A549 (cell line): Measurements from ENCODE around the gene UBE2K. TPM values are rescaled to one million over a fixed set of nuclear protein-coding genes. Genes with fewer than 3 reads are reported as not detected.

Experiments used
- ATAC-seq, 2 experiments: fragments of 200-7000 bp in 1 of 2; fragments of >200 bp in 1 of 2; cut with Nextera tagmentation in 1 of 2; cut with Tn5 transposase in 1 of 2; 3 replicates each; pipeline versions ENCODE4 v1.8.0 to v1.9.1; 2018 to 2020; ENCODE audit warnings: mild to moderate bottlenecking in 1 of 2, moderate library complexity in 1 of 2
- CTCF ChIA-PET: fragments of 300-600 bp; sonication (Branson Sonifier 250); formaldehyde crosslinking; extraction: SDS; loops from one replicate; lab custom pipeline; 2021; ENCODE audit warnings: antibody characterized with exemption, inconsistent platforms; lab: Yijun Ruan, JAX
- POLR2A ChIA-PET: fragments of 350-600 bp; formaldehyde crosslinking; extraction: SDS; loops from one replicate; lab custom pipeline; 2021; ENCODE audit warnings: antibody characterized with exemption, inconsistent platforms; lab: Yijun Ruan, JAX
- DNase-seq, 2 experiments: peaks; one replicate each; pipeline versions ENCODE4 v3.0.0 to v3.0.0-alpha.2; 2011 to 2016; ENCODE audit warnings: low read depth in 1 of 2, low spot score in 1 of 2
- FAIRE-seq: peaks from 2 replicates; lab custom pipeline; 2011; peaks lifted over from hg19 to GRCh38; lab: Jason Lieb, UNC
- H3K27ac ChIP-seq, 2 experiments: fragments of >200 bp; sonication (Bioruptor Twin); formaldehyde crosslinking; 3 replicates each; pipeline ENCODE4 v1.5.1; 2016 to 2017
- H3K4me1 ChIP-seq: fragments of >200 bp; sonication (Bioruptor Twin); formaldehyde crosslinking; 3 replicates; pipeline ENCODE4 v1.6.1; 2016
- H3K4me2 ChIP-seq: fragments of >200 bp; sonication (Bioruptor Twin); formaldehyde crosslinking; 3 replicates; pipeline ENCODE4 v1.6.1; 2016
- H3K4me3 ChIP-seq: fragments of >200 bp; sonication (Bioruptor Twin); formaldehyde crosslinking; 3 replicates; pipeline ENCODE4 v1.5.1; 2016
- H3K9me3 ChIP-seq: fragments of >200 bp; sonication (Bioruptor Twin); formaldehyde crosslinking; 3 replicates; pipeline ENCODE4 v1.6.1; 2016
- BHLHE40 ChIP-seq: IDR thresholded peaks from 2 replicates; pipeline ENCODE4 v1.6.1; 2012; ENCODE audit warnings: low read depth, low read length, inconsistent platforms
- CHD4 ChIP-seq: fragments of 200-600 bp; sonication (generic); IDR thresholded peaks from 2 replicates; pipeline ENCODE4 v1.6.1; 2016; ENCODE audit warnings: antibody characterized with exemption, mild to moderate bottlenecking, borderline replicate concordance
- EHF ChIP-seq: fragments of 250-450 bp; sonication (Bioruptor Pico); IDR thresholded peaks from 2 replicates; pipeline ENCODE4 v1.5.0; 2020; ENCODE audit warnings: mild to moderate bottlenecking
- ESRRA ChIP-seq: fragments of 150-350 bp; IDR thresholded peaks from 2 replicates; pipeline ENCODE4 v1.6.1; 2014; ENCODE audit warnings: mild to moderate bottlenecking, low read length, borderline replicate concordance
- FOXS1 ChIP-seq: fragments of 250-450 bp; sonication (Bioruptor Pico); IDR thresholded peaks from 2 replicates; pipeline ENCODE4 v1.5.0; 2020; ENCODE audit warnings: mild to moderate bottlenecking, moderate library complexity
- GATA3 ChIP-seq: IDR thresholded peaks from 2 replicates; pipeline ENCODE4 v1.6.1; 2012; ENCODE audit warnings: borderline replicate concordance
- HEYL ChIP-seq: fragments of 250-450 bp; sonication (Bioruptor Pico); IDR thresholded peaks from 2 replicates; pipeline ENCODE4 v1.8.0; 2021; ENCODE audit warnings: mild to moderate bottlenecking, moderate library complexity
- HOXB13 ChIP-seq: fragments of 250-450 bp; sonication (Bioruptor Pico); IDR thresholded peaks from 2 replicates; pipeline ENCODE4 v1.5.0; 2020; ENCODE audit warnings: low read depth, mild to moderate bottlenecking, moderate library complexity
- NPAS2 ChIP-seq: fragments of 250-450 bp; sonication (Bioruptor Pico); IDR thresholded peaks from 2 replicates; pipeline ENCODE4 v1.8.0; 2022; ENCODE audit warnings: mild to moderate bottlenecking, moderate library complexity, borderline replicate concordance
- PHF8 ChIP-seq: fragments of 200-600 bp; sonication (generic); IDR thresholded peaks from 2 replicates; pipeline ENCODE4 v1.6.1; 2016; ENCODE audit warnings: low read depth, mild to moderate bottlenecking, antibody characterized with exemption, moderate library complexity, borderline replicate concordance
- POLR2A ChIP-seq: IDR thresholded peaks from 2 replicates; pipeline ENCODE4 v1.6.1; 2012; ENCODE audit warnings: mild to moderate bottlenecking, low read length
- RCOR1 ChIP-seq: fragments of 150-350 bp; IDR thresholded peaks from 2 replicates; pipeline ENCODE4 v1.6.1; 2014; ENCODE audit warnings: antibody characterized with exemption, low read length, low read depth
- RFX5 ChIP-seq: fragments of 450-650 bp; IDR thresholded peaks from 2 replicates; pipeline ENCODE4 v1.7.1; 2014; ENCODE audit warnings: antibody characterized with exemption, mild to moderate bottlenecking, moderate library complexity
- SREBF2 ChIP-seq: fragments of 450-650 bp; IDR thresholded peaks from 2 replicates; pipeline ENCODE4 v1.6.1; 2014; ENCODE audit warnings: mild to moderate bottlenecking, moderate library complexity
- TFCP2L1 ChIP-seq: fragments of 250-450 bp; sonication (Bioruptor Pico); IDR thresholded peaks from 2 replicates; pipeline ENCODE4 v1.5.0; 2021; ENCODE audit warnings: mild to moderate bottlenecking
- TP53 ChIP-seq: fragments of 250-450 bp; sonication (Bioruptor Pico); IDR thresholded peaks from 2 replicates; pipeline ENCODE4 v1.5.0; 2021; ENCODE audit warnings: mild to moderate bottlenecking, moderate library complexity
- ZNF302 ChIP-seq: fragments of 250-450 bp; sonication (Bioruptor Pico); IDR thresholded peaks from 2 replicates; pipeline ENCODE4 v1.9.0; 2021; ENCODE audit warnings: inconsistent platforms, mild to moderate bottlenecking, moderate library complexity
- ZSCAN20 ChIP-seq: fragments of 250-450 bp; sonication (Bioruptor Pico); IDR thresholded peaks from 2 replicates; pipeline ENCODE4 v1.8.0; 2022; ENCODE audit warnings: mild to moderate bottlenecking, moderate library complexity
- WGBS: methylation state at CpG from one replicate; pipeline ENCODE4 v1.1.6; 2017; ENCODE audit errors: missing lambda C conversion rate; 5-methylcytosine and 5-hydroxymethylcytosine counted together
- polyA plus RNA-seq, 4 experiments: library from polyadenylated mRNA; depleted of rRNA in 3 of 4; stranded (reverse); fragments of >200 nt; fragmentation: RNase III in 1 of 4; extraction: RNeasy Plus Mini Kit Qiagen cat#74134 plus additional on column Dnase treatment in 1 of 4; gene quantifications; 2 replicates in 3 of 4; 3 replicates in 1 of 4; pipeline ENCODE4 v1.2.3, GENCODE V29; 2011 to 2017
- TF ChIP-seq, protein P1 (sequence below): fragments of 250-450 bp; sonication (Bioruptor Pico); IDR thresholded peaks from 2 replicates; pipeline ENCODE4 v1.5.0; 2021; ENCODE audit warnings: mild to moderate bottlenecking, moderate library complexity, borderline replicate concordance
- TF ChIP-seq, protein P2 (sequence below): fragments of >200 bp; sonication (Bioruptor Twin); formaldehyde crosslinking; IDR thresholded peaks from 3 replicates; pipeline ENCODE4 v1.6.1; 2016
- TF ChIP-seq, protein P3 (sequence below): fragments of >200 bp; sonication (Bioruptor Twin); formaldehyde crosslinking; IDR thresholded peaks from 2 replicates; pipeline ENCODE4 v1.6.1; 2016
- TF ChIP-seq, protein P4 (sequence below): IDR thresholded peaks from 2 replicates; pipeline ENCODE4 v1.6.1; 2012; ENCODE audit warnings: low read depth, borderline replicate concordance
- TF ChIP-seq, protein P5 (sequence below): fragments of 150-350 bp; IDR thresholded peaks from 2 replicates; pipeline ENCODE4 v1.6.1; 2014; ENCODE audit warnings: low read depth, mild to moderate bottlenecking, low read length
- TF ChIP-seq, protein P6 (sequence below): fragments of 450-650 bp; IDR thresholded peaks from 2 replicates; pipeline ENCODE4 v1.6.1; 2014; ENCODE audit warnings: antibody characterized with exemption
- TF ChIP-seq, protein P7 (sequence below): fragments of 200-600 bp; sonication (generic); IDR thresholded peaks from 2 replicates; pipeline ENCODE4 v1.6.1; 2016; ENCODE audit warnings: antibody characterized with exemption, mild to moderate bottlenecking, moderate library complexity

UBE2K gene
- polyA plus RNA-seq, 2 of the 4 experiments (the other 2 are of a cell fraction) = 103 to 130 TPM

DNA sequence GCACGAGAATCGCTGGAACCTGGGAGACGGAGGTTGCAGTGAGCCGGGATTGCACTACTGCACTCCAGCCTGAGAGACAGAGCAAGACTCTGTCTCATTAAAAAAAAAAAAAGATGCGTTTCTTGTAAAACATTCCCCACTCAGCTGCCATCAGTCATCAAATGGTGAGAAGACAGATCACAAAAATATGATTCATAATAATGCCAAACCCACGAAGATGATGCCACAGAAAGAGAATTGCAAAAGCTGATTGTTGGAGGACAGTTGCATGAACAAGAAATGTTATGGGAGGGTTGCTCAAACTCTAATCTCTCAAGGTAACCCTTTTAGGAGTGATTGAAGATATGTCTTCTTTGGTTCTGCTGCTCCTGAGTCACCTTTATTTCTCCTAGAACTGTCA, 37.9 kb upstream of the UBE2K start:
- Histone ChIP-seq H3K4me1 (peaks cover 17% of the 10 kb centered on the region; the same call in 2 of the 3 replicates), H3K4me3 (no peak overlapping the region), H3K4me2 (no peak overlapping the region), H3K9me3 (no peaks in the 10 kb centered on the region), H3K27ac (no peak overlapping the region; a peak in 1 of 6 replicates)
- POLR2A ChIA-PET = interaction anchor here (1.1 kb wide), 1 partner anchor 133 kb away, joined by 3 read pairs; the partner anchor contains the start of gene UGDH
- WGBS = 79% methylated on average over 6 of the region's 6 CpGs
- FAIRE-seq (no peak), ATAC-seq (no peak), DNase-seq (no peak)
- CTCF ChIA-PET = interaction anchor here (0.6 to 0.9 kb wide), 3 partner anchors 36 to 214 kb away, joined by 3 to 4 read pairs (median 3); no protein-coding TSS in a partner anchor
- TF ChIP-seq, protein P1, sequence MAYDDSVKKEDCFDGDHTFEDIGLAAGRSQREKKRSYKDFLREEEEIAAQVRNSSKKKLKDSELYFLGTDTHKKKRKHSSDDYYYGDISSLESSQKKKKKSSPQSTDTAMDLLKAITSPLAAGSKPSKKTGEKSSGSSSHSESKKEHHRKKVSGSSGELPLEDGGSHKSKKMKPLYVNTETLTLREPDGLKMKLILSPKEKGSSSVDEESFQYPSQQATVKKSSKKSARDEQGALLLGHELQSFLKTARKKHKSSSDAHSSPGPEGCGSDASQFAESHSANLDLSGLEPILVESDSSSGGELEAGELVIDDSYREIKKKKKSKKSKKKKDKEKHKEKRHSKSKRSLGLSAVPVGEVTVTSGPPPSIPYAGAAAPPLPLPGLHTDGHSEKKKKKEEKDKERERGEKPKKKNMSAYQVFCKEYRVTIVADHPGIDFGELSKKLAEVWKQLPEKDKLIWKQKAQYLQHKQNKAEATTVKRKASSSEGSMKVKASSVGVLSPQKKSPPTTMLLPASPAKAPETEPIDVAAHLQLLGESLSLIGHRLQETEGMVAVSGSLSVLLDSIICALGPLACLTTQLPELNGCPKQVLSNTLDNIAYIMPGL = no peak
- TF ChIP-seq, protein P2, sequence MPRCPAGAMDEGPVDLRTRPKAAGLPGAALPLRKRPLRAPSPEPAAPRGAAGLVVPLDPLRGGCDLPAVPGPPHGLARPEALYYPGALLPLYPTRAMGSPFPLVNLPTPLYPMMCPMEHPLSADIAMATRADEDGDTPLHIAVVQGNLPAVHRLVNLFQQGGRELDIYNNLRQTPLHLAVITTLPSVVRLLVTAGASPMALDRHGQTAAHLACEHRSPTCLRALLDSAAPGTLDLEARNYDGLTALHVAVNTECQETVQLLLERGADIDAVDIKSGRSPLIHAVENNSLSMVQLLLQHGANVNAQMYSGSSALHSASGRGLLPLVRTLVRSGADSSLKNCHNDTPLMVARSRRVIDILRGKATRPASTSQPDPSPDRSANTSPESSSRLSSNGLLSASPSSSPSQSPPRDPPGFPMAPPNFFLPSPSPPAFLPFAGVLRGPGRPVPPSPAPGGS = no peak
- TF ChIP-seq, protein P3, sequence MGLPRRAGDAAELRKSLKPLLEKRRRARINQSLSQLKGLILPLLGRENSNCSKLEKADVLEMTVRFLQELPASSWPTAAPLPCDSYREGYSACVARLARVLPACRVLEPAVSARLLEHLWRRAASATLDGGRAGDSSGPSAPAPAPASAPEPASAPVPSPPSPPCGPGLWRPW = no peak
- TF ChIP-seq FOXS1 (CRISPR knock-in tag) = no peak
- TF ChIP-seq, protein P4, sequence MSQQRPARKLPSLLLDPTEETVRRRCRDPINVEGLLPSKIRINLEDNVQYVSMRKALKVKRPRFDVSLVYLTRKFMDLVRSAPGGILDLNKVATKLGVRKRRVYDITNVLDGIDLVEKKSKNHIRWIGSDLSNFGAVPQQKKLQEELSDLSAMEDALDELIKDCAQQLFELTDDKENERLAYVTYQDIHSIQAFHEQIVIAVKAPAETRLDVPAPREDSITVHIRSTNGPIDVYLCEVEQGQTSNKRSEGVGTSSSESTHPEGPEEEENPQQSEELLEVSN = no peak
- TF ChIP-seq ZSCAN20 (CRISPR knock-in tag) = no peak
- no peak for TF ChIP-seq ESRRA
- TF ChIP-seq TFCP2L1 (CRISPR knock-in tag) = no peak
- TF ChIP-seq NPAS2 (CRISPR knock-in tag) = no peak
- no peak for TF ChIP-seq HOXB13 (CRISPR knock-in tag)
- no peak for TF ChIP-seq PHF8
- TF ChIP-seq RFX5 = no peak
- TF ChIP-seq RCOR1 = no peak
- no peak for TF ChIP-seq EHF (CRISPR knock-in tag)

DNA sequence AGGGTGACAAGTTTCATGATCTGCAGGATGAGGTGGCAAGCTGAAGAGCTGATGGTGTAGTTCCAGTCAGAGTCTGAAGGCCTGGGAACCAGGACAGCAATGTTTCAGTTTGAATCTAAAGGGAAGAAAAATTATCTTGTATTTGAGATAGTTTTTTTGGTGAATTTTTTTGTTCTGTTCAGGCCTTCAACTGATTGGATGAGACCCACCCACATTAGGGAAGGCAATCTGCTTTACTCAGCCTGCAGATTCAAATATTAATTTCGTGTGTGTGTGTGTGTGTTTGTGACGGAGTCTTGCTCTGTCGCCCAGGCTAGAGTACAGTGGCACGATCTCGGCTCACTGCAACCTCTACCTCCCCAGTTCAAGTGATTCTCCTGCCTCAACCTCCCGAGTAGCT, 37.2 kb upstream of the UBE2K start:
- Histone ChIP-seq H3K4me2 (no peak overlapping the region), H3K27ac (no peak overlapping the region; a peak in 1 of 6 replicates), H3K4me1 (peaks cover 18% of the 10 kb centered on the region; the same call in 2 of the 3 replicates), H3K9me3 (no peaks in the 10 kb centered on the region), H3K4me3 (no peak overlapping the region)
- POLR2A ChIA-PET = interaction anchor here (1.1 kb wide), 1 partner anchor 134 kb away, joined by 3 read pairs; the partner anchor contains the start of gene UGDH
- FAIRE-seq (no peak), DNase-seq (no peak), ATAC-seq (no peak)
- CTCF ChIA-PET = interaction anchor here (0.9 kb wide), 1 partner anchor 35 kb away, joined by 3 read pairs; no protein-coding TSS in a partner anchor
- 81% methylated on average over 6 of the region's 6 CpGs for WGBS
- TF ChIP-seq ESRRA (no peak), POLR2A (no peak), GATA3 (no peak), ZNF302 (CRISPR knock-in tag) (no peak), RFX5 (no peak), TP53 (CRISPR knock-in tag) (no peak), CHD4 (no peak), PHF8 (no peak), SREBF2 (no peak), HEYL (CRISPR knock-in tag) (no peak), BHLHE40 (no peak)
- TF ChIP-seq, protein P1 = no peak
- TF ChIP-seq, protein P5, sequence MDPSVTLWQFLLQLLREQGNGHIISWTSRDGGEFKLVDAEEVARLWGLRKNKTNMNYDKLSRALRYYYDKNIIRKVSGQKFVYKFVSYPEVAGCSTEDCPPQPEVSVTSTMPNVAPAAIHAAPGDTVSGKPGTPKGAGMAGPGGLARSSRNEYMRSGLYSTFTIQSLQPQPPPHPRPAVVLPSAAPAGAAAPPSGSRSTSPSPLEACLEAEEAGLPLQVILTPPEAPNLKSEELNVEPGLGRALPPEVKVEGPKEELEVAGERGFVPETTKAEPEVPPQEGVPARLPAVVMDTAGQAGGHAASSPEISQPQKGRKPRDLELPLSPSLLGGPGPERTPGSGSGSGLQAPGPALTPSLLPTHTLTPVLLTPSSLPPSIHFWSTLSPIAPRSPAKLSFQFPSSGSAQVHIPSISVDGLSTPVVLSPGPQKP = no peak
- TF ChIP-seq, protein P6, sequence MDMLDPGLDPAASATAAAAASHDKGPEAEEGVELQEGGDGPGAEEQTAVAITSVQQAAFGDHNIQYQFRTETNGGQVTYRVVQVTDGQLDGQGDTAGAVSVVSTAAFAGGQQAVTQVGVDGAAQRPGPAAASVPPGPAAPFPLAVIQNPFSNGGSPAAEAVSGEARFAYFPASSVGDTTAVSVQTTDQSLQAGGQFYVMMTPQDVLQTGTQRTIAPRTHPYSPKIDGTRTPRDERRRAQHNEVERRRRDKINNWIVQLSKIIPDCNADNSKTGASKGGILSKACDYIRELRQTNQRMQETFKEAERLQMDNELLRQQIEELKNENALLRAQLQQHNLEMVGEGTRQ = no peak
- TF ChIP-seq, protein P7, sequence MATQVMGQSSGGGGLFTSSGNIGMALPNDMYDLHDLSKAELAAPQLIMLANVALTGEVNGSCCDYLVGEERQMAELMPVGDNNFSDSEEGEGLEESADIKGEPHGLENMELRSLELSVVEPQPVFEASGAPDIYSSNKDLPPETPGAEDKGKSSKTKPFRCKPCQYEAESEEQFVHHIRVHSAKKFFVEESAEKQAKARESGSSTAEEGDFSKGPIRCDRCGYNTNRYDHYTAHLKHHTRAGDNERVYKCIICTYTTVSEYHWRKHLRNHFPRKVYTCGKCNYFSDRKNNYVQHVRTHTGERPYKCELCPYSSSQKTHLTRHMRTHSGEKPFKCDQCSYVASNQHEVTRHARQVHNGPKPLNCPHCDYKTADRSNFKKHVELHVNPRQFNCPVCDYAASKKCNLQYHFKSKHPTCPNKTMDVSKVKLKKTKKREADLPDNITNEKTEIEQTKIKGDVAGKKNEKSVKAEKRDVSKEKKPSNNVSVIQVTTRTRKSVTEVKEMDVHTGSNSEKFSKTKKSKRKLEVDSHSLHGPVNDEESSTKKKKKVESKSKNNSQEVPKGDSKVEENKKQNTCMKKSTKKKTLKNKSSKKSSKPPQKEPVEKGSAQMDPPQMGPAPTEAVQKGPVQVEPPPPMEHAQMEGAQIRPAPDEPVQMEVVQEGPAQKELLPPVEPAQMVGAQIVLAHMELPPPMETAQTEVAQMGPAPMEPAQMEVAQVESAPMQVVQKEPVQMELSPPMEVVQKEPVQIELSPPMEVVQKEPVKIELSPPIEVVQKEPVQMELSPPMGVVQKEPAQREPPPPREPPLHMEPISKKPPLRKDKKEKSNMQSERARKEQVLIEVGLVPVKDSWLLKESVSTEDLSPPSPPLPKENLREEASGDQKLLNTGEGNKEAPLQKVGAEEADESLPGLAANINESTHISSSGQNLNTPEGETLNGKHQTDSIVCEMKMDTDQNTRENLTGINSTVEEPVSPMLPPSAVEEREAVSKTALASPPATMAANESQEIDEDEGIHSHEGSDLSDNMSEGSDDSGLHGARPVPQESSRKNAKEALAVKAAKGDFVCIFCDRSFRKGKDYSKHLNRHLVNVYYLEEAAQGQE = no peak
